Natural killer cell (primary cell): ENCODE measurements around the gene RAB40C. TPM values are rescaled to one million over a fixed set of nuclear protein-coding genes. Genes with fewer than 3 reads are reported as not detected.

Experiments used
- ATAC-seq, 3 donors: fragments of 150-1000 bp in 2 of 3; fragments of 200-7000 bp in 1 of 3; cut with Tn5 transposase; 1 replicate in 1 of 3; 2 replicates in 2 of 3; pipeline ENCODE4 v1.10.0; 2021; ENCODE audit warnings: mild to moderate bottlenecking in 2 of 3, moderate library complexity in 2 of 3
- DNase-seq, 2 donors: peaks; one replicate each; pipeline versions ENCODE4 v3.0.0 to v3.0.0-alpha.2; 2013 to 2021; ENCODE audit warnings: mixed read lengths in 1 of 2
- H3K27ac ChIP-seq: one replicate; pipeline ENCODE4 v1.5.1; 2013; ENCODE audit warnings: mild to moderate bottlenecking, low read length
- H3K27me3 ChIP-seq: one replicate; pipeline ENCODE4 v1.6.1; 2013; ENCODE audit warnings: low read length; ENCODE audit not compliant: control insufficient read depth, insufficient read depth
- H3K36me3 ChIP-seq: one replicate; pipeline ENCODE4 v1.6.1; 2013; ENCODE audit warnings: low read length; ENCODE audit not compliant: control insufficient read depth, insufficient read depth
- H3K4me1 ChIP-seq: one replicate; pipeline ENCODE4 v1.6.1; 2013; ENCODE audit warnings: low read length; ENCODE audit not compliant: control insufficient read depth, insufficient read depth
- H3K4me3 ChIP-seq: one replicate; pipeline ENCODE4 v1.5.1; 2013; ENCODE audit warnings: low read length
- H3K9me3 ChIP-seq: one replicate; pipeline ENCODE4 v1.6.1; 2013; ENCODE audit warnings: low read length; ENCODE audit not compliant: control insufficient read depth, insufficient read depth
- H3K27ac Mint-ChIP-seq, 2 donors: one replicate each; pipeline ENCODE4 v1.8.0; 2022; ENCODE audit warnings: mild to moderate bottlenecking in 2 of 2, mixed read lengths in 2 of 2, moderate library complexity in 1 of 2
- H3K27me3 Mint-ChIP-seq, 2 donors: one replicate each; pipeline ENCODE4 v1.8.0; 2022; ENCODE audit warnings: low read depth in 2 of 2, mixed read lengths in 2 of 2
- H3K36me3 Mint-ChIP-seq: one replicate; pipeline ENCODE4 v1.8.0; 2022; ENCODE audit warnings: mixed read lengths
- H3K4me1 Mint-ChIP-seq, 2 donors: one replicate each; pipeline ENCODE4 v1.8.0; 2022; ENCODE audit warnings: mixed read lengths in 2 of 2
- H3K4me3 Mint-ChIP-seq: one replicate; pipeline ENCODE4 v1.8.0; 2022; ENCODE audit warnings: mild to moderate bottlenecking, moderate library complexity, mixed read lengths
- H3K9me3 Mint-ChIP-seq, 2 donors: one replicate each; pipeline ENCODE4 v1.8.0; 2022; ENCODE audit warnings: mixed read lengths in 2 of 2
- CTCF ChIP-seq: fragments of 200-600 bp; IDR thresholded peaks from one replicate; pipeline ENCODE4 v1.8.0; 2022; ENCODE audit warnings: antibody characterized with exemption
- WGBS: methylation state at CpG from one replicate; pipeline ENCODE4 v1.1.7; 2013; ENCODE audit warnings: missing lambda C conversion rate; ENCODE audit not compliant: insufficient coverage; 5-methylcytosine and 5-hydroxymethylcytosine counted together
- intact Hi-C: fragments of 100-400 bp; cut with micrococcal nuclease; formaldehyde crosslinking; loops from one replicate; pipeline ENCODE4 v1.14.2; 2022
- total RNA-seq, 4 donors: library from RNA; stranded (reverse); fragments of 120-200 nt in 1 of 4; gene quantifications; one replicate each; pipeline versions ENCODE4 v1.2.3 to v1.2.4, GENCODE V29; 2013 to 2022

The RAB40C gene
- total RNA-seq, 3 donors from 2014 or later (not counting 1 experiment from before 2014, with no cell fraction given) = 12.7 to 20.8 (median 20.0) TPM

DNA sequence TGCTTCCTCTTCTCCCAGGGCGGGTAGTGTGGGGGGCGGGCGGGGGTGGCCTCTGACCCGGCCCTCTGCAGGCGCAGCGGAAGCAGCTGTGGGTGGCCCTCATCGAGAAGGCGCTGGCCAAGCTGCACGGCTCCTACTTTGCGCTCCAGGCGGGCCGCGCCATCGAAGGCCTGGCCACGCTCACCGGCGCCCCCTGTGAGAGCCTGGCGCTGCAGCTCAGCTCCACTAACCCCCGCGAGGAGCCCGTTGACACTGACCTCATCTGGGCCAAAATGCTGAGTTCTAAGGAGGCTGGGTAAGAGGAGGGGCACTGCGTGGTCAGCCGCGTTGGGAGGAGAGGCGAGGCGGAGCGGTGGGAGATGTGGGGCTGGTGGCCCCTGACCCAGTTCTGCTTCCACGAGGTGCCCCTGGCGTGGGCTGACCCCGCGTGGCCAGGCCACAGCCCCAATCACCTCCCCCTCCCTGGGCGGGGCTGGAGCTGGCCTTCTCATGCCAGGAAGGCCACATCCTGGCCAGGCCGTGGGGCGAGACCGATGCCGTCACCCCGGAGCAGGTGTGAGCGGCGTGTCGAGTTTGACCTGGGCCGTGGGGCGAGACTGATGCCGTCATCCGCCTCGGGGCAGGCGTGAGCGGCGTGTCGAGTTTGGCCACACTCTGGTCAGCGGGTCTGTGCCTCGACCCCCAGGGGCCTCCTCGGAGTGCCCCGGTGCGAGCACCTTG is 40.2 kb upstream of the RAB40C start:
- Mint-ChIP-seq H3K4me3 (no peak overlapping the region), H3K36me3 (no peaks in the 10 kb centered on the region), H3K9me3 (no peaks in the 10 kb centered on the region), H3K27me3 (no peaks in the 10 kb centered on the region), H3K27ac (no peak overlapping the region), H3K4me1 (peaks cover 0 to 9% of the 10 kb centered on the region in 2 donors)
- 92% methylated on average over 54 of the region's 54 CpGs for WGBS
- Histone ChIP-seq H3K4me3 (no peak overlapping the region), H3K36me3 (peaks cover 19% of the 10 kb centered on the region), H3K27me3 (no peaks in the 10 kb centered on the region), H3K4me1 (peaks cover 24% of the 10 kb centered on the region), H3K27ac (no peak overlapping the region), H3K9me3 (no peaks in the 10 kb centered on the region)
- no peak for TF ChIP-seq CTCF
- DNase-seq (no peak), ATAC-seq (peak in 1 of 3 donors; percentile 24)
- intact Hi-C loops = no loop called here

GRCh38 chr16:551210-551609 is 38.7 kb upstream of the RAB40C start:
- 97% methylated on average over 28 of the region's 28 CpGs for WGBS
- Histone ChIP-seq H3K27me3 (no peaks in the 10 kb centered on the region), H3K36me3 (peaks cover 19% of the 10 kb centered on the region), H3K27ac (no peak overlapping the region), H3K4me3 (no peak overlapping the region), H3K4me1 (peaks cover 22% of the 10 kb centered on the region), H3K9me3 (no peaks in the 10 kb centered on the region)
- no peaks in the 10 kb centered on the region for H3K36me3 Mint-ChIP-seq
- intact Hi-C loops = no loop called here
- H3K4me1 Mint-ChIP-seq = peaks cover 0 to 6% of the 10 kb centered on the region in 2 donors
- no peaks in the 10 kb centered on the region for H3K27me3 Mint-ChIP-seq
- TF ChIP-seq CTCF = no peak
- no peak overlapping the region for H3K27ac Mint-ChIP-seq
- DNase-seq = no peak
- no peaks in the 10 kb centered on the region for H3K9me3 Mint-ChIP-seq
- ATAC-seq = no peak
- H3K4me3 Mint-ChIP-seq = no peak overlapping the region

DNA sequence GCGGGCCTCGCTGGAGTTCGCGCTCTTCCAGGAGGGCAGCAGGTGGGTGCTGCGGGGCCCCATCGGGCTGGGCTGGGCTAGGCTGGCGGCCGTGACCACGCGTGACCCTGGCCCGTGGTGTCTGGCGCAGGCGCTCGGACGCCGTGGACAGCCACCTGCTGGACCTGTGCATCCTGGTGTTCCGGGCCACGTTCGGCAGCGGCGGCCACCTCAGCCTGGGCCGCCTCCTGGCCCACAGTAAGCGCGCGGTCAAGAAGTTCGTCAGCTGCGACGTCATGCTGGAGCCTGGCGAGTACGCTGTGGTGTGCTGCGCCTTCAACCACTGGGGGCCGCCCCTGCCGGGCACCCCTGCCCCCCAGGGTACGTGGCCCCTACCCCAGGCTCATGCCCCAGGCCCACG is 37.7 kb upstream of the RAB40C start:
- TF ChIP-seq CTCF = no peak

More for the DNA sequence above, 37.7 kb upstream of the RAB40C start:
- Histone ChIP-seq H3K36me3 (peaks cover 19% of the 10 kb centered on the region), H3K9me3 (no peaks in the 10 kb centered on the region), H3K4me1 (peaks cover 12% of the 10 kb centered on the region), H3K27me3 (no peaks in the 10 kb centered on the region), H3K27ac (no peak overlapping the region), H3K4me3 (no peak overlapping the region)
- DNase-seq (no peak), ATAC-seq (no peak)
- no peak overlapping the region for H3K4me3 Mint-ChIP-seq
- H3K4me1 Mint-ChIP-seq = no peaks in the 10 kb centered on the region
- H3K9me3 Mint-ChIP-seq = no peaks in the 10 kb centered on the region
- intact Hi-C loops = no loop called here
- no peak overlapping the region for H3K27ac Mint-ChIP-seq
- H3K36me3 Mint-ChIP-seq = no peaks in the 10 kb centered on the region
- 94% methylated on average over 35 of the region's 35 CpGs for WGBS
- H3K27me3 Mint-ChIP-seq = no peaks in the 10 kb centered on the region
